H1 (cell line): Measurements from ENCODE around the gene TMEM255B. TPM values are rescaled to one million over a fixed set of nuclear protein-coding genes. Genes with fewer than 3 reads are reported as not detected.
"Not testable (repeated sequence)": the region's sequence is repeated elsewhere in the genome, so short reads cannot be mapped to it uniquely, and the experiment has no call there.

Experiments used
- CTCF ChIA-PET: fragments of 300-600 bp; sonication (Branson Sonifier 250); formaldehyde crosslinking; loops from one replicate; lab custom pipeline; 2021; ENCODE audit not compliant: partially characterized antibody; lab: Charles Lee
- POLR2A ChIA-PET: fragments of 300-600 bp; sonication (Branson Sonifier 250); formaldehyde crosslinking; loops from one replicate; lab custom pipeline; 2021; ENCODE audit warnings: inconsistent platforms; ENCODE audit not compliant: partially characterized antibody; lab: Charles Lee
- DNase-seq, 2 experiments: peaks; one replicate each; pipeline versions ENCODE4 v3.0.0 to v3.0.0-alpha.2; 2010 to 2022; ENCODE audit warnings: low spot score in 2 of 2, low read depth in 1 of 2, mixed read lengths in 1 of 2
- FAIRE-seq: peaks from 2 replicates; lab custom pipeline; 2011; peaks lifted over from hg19 to GRCh38; lab: Jason Lieb, UNC
- H2AFZ ChIP-seq: 2 replicates; pipeline ENCODE4 v1.8.1; 2012; ENCODE audit warnings: low read length, inconsistent platforms
- H2AK5ac ChIP-seq: 2 replicates; pipeline ENCODE4 v1.6.1; 2013; ENCODE audit warnings: low read depth, low read length
- H2BK120ac ChIP-seq: replicated peaks from 2 replicates; pipeline ENCODE3; 2013; ENCODE audit warnings: low read depth, low read length, inconsistent platforms
- H2BK12ac ChIP-seq: 2 replicates; pipeline ENCODE4 v1.6.1; 2013; ENCODE audit warnings: low read depth, low read length
- H2BK15ac ChIP-seq: 2 replicates; pipeline ENCODE4 v1.6.1; 2013; ENCODE audit warnings: low read length
- H2BK20ac ChIP-seq: 2 replicates; pipeline ENCODE4 v1.6.1; 2013; ENCODE audit warnings: low read length
- H2BK5ac ChIP-seq: 2 replicates; pipeline ENCODE4 v1.6.1; 2013; ENCODE audit warnings: low read depth, low read length
- H3K14ac ChIP-seq: 2 replicates; pipeline ENCODE4 v1.6.1; 2013; ENCODE audit warnings: inconsistent platforms; ENCODE audit not compliant: insufficient read length
- H3K18ac ChIP-seq: 2 replicates; pipeline ENCODE4 v1.6.1; 2013; ENCODE audit warnings: low read length; ENCODE audit errors: extremely low read depth
- H3K23ac ChIP-seq: 2 replicates; pipeline ENCODE4 v1.6.1; 2013; ENCODE audit warnings: inconsistent platforms; ENCODE audit not compliant: insufficient read length
- H3K23me2 ChIP-seq: 2 replicates; pipeline ENCODE4 v1.6.1; 2013; ENCODE audit warnings: low read depth, low read length
- H3K27ac ChIP-seq: 2 replicates; pipeline ENCODE4 v1.6.1; 2011; ENCODE audit warnings: low read depth, low read length, inconsistent platforms
- H3K27me3 ChIP-seq, 4 experiments: replicated peaks in 1 of 4; 1 replicate in 1 of 4; 2 replicates in 3 of 4; pipeline versions ENCODE4 v1.6.1 to v1.8.1; 2011 to 2013; ENCODE audit warnings: low read length in 3 of 4, mild to moderate bottlenecking in 3 of 4, inconsistent platforms in 2 of 4, mixed read lengths in 2 of 4, moderate library complexity in 1 of 4; ENCODE audit not compliant: control insufficient read depth in 3 of 4, insufficient read depth in 3 of 4; ENCODE audit errors: extremely low read depth in 1 of 4
- H3K36me3 ChIP-seq, 4 experiments: 2 replicates each; pipeline versions ENCODE4 v1.6.1 to v1.8.1; 2011 to 2013; ENCODE audit warnings: mild to moderate bottlenecking in 4 of 4, low read length in 3 of 4, moderate library complexity in 2 of 4, control low read depth in 1 of 4, inconsistent platforms in 1 of 4; ENCODE audit not compliant: insufficient read depth in 4 of 4, control insufficient read depth in 2 of 4
- H3K4ac ChIP-seq: replicated peaks from 2 replicates; pipeline ENCODE3; 2013; ENCODE audit warnings: low read length, low read depth, mixed read lengths, inconsistent platforms; ENCODE audit not compliant: insufficient read length
- H3K4me1 ChIP-seq, 4 experiments: replicated peaks in 1 of 4; 1 replicate in 1 of 4; 2 replicates in 3 of 4; pipeline versions ENCODE4 v1.6.1 to v1.8.1; 2011 to 2013; ENCODE audit warnings: low read length in 3 of 4, inconsistent platforms in 2 of 4, mixed read lengths in 1 of 4; ENCODE audit not compliant: insufficient read depth in 4 of 4, control insufficient read depth in 3 of 4
- H3K4me2 ChIP-seq, 2 experiments: 2 replicates each; pipeline versions ENCODE4 v1.6.1 to v1.8.1; 2011 to 2013; ENCODE audit warnings: low read depth in 2 of 2, low read length in 2 of 2, control low read depth in 1 of 2, inconsistent platforms in 1 of 2, mild to moderate bottlenecking in 1 of 2; ENCODE audit not compliant: insufficient read depth in 1 of 2
- H3K4me3 ChIP-seq, 4 experiments: fragments of 200-600, 300-600 bp in 1 of 4; sonication (generic), shearing (Covaris generic), sonication (Bioruptor Twin) in 1 of 4; 2 replicates each; pipeline versions ENCODE4 v1.5.1 to v1.8.1; 2011 to 2016; ENCODE audit warnings: low read length in 4 of 4, low read depth in 3 of 4, control low read depth in 2 of 4, inconsistent platforms in 2 of 4, mild to moderate bottlenecking in 2 of 4, mixed read lengths in 1 of 4, moderate library complexity in 1 of 4; ENCODE audit not compliant: insufficient read depth in 2 of 4; ENCODE audit errors: extremely low read depth in 1 of 4
- H3K56ac ChIP-seq: replicated peaks from 2 replicates; pipeline ENCODE3; 2013; ENCODE audit warnings: low read depth, mild to moderate bottlenecking, mixed read lengths, low read length, inconsistent platforms; ENCODE audit not compliant: insufficient read length
- H3K79me1 ChIP-seq: 2 replicates; pipeline ENCODE4 v1.6.1; 2013; ENCODE audit warnings: low read depth, low read length, control low read depth
- H3K79me2 ChIP-seq, 2 experiments: 2 replicates each; pipeline versions ENCODE4 v1.6.1 to v1.8.1; 2012 to 2013; ENCODE audit warnings: low read length in 2 of 2, mild to moderate bottlenecking in 2 of 2, inconsistent platforms in 1 of 2; ENCODE audit not compliant: insufficient read depth in 2 of 2, control insufficient read depth in 1 of 2
- H3K9ac ChIP-seq, 4 experiments: replicated peaks in 1 of 4; 1 replicate in 1 of 4; 2 replicates in 3 of 4; pipeline versions ENCODE4 v1.6.1 to v1.8.1; 2011 to 2013; ENCODE audit warnings: low read depth in 3 of 4, low read length in 3 of 4, control low read depth in 2 of 4, mild to moderate bottlenecking in 2 of 4, moderate library complexity in 2 of 4, inconsistent platforms in 1 of 4; ENCODE audit errors: extremely low read depth in 1 of 4
- H3K9me3 ChIP-seq, 2 experiments: 2 replicates each; pipeline versions ENCODE4 v1.6.1 to v1.8.1; 2012 to 2013; ENCODE audit warnings: mild to moderate bottlenecking in 2 of 2, moderate library complexity in 2 of 2, control low read depth in 1 of 2, inconsistent platforms in 1 of 2, low read depth in 1 of 2, low read length in 1 of 2, mixed read lengths in 1 of 2; ENCODE audit not compliant: insufficient read depth in 2 of 2
- H4K20me1 ChIP-seq, 2 experiments: replicated peaks in 1 of 2; 2 replicates each; pipeline versions ENCODE3 to v1.8.1; 2011 to 2013; ENCODE audit warnings: inconsistent platforms in 2 of 2, low read length in 2 of 2, mild to moderate bottlenecking in 1 of 2; ENCODE audit not compliant: insufficient read depth in 2 of 2, control insufficient read depth in 1 of 2
- H4K5ac ChIP-seq: 2 replicates; pipeline ENCODE4 v1.6.1; 2013; ENCODE audit warnings: low read length, low read depth, mixed read lengths, inconsistent platforms; ENCODE audit not compliant: insufficient read length
- H4K8ac ChIP-seq: 2 replicates; pipeline ENCODE4 v1.8.0; 2013; ENCODE audit warnings: mild to moderate bottlenecking, moderate library complexity, low read length, inconsistent platforms; ENCODE audit not compliant: insufficient read depth; ENCODE audit errors: extremely low read depth
- H4K91ac ChIP-seq: replicated peaks from 2 replicates; pipeline ENCODE3; 2013; ENCODE audit warnings: low read length, mixed read lengths, inconsistent platforms; ENCODE audit not compliant: insufficient read length
- CEBPB ChIP-seq: IDR thresholded peaks from 2 replicates; pipeline ENCODE4 v1.6.1; 2012; ENCODE audit warnings: low read depth, low read length
- CHD1 ChIP-seq: IDR thresholded peaks from 2 replicates; pipeline ENCODE4 v1.6.1; 2012; ENCODE audit warnings: low read depth, low read length, improper control_type of control experiment
- JUND ChIP-seq: IDR thresholded peaks from 2 replicates; pipeline ENCODE4 v1.6.1; 2011; ENCODE audit warnings: mild to moderate bottlenecking, improper control_type of control experiment, low read length
- POU5F1 ChIP-seq: IDR thresholded peaks from 2 replicates; pipeline ENCODE4 v1.6.1; 2011; ENCODE audit warnings: low read depth, mild to moderate bottlenecking, low read length, moderate library complexity
- RXRA ChIP-seq: IDR thresholded peaks from 2 replicates; pipeline ENCODE4 v1.6.1; 2011; ENCODE audit warnings: low read depth, mild to moderate bottlenecking, low read length, moderate library complexity; ENCODE audit not compliant: insufficient read depth
- SRF ChIP-seq: IDR thresholded peaks from 2 replicates; pipeline ENCODE4 v1.6.1; 2011; ENCODE audit warnings: mild to moderate bottlenecking, low read depth, low read length, moderate library complexity
- TAF7 ChIP-seq: optimal IDR thresholded peaks from 2 replicates; pipeline ENCODE3; 2011; ENCODE audit warnings: low read depth, mild to moderate bottlenecking, inconsistent platforms, low read length, moderate library complexity, borderline replicate concordance
- WGBS, 2 experiments: shearing (Covaris generic) in 1 of 2; methylation state at CpG; one replicate each; pipeline versions ENCODE4 v1.1.6 to v1.1.7; 2013 to 2015; ENCODE audit warnings: low lambda C conversion rate in 2 of 2, mixed read lengths in 2 of 2, inconsistent platforms in 1 of 2, low coverage in 1 of 2, missing lambda C conversion rate in 1 of 2; ENCODE audit not compliant: insufficient replicate concordance in 2 of 2, insufficient coverage in 1 of 2, insufficient read length in 1 of 2; ENCODE audit errors: extremely low coverage in 1 of 2, missing lambda C conversion rate in 1 of 2; 5-methylcytosine and 5-hydroxymethylcytosine counted together
- polyA plus RNA-seq, 7 experiments: library from polyadenylated mRNA; depleted of rRNA in 3 of 7; stranded (reverse) in 5 of 7; unstranded in 2 of 7; fragments of >200 nt in 5 of 7; fragments of 200-250 nt in 2 of 7; gene quantifications; 1 replicate in 5 of 7; 2 replicates in 1 of 7; 4 replicates in 1 of 7; pipeline versions ENCODE4 v1.2.1 to v1.2.3, GENCODE V29; 2011 to 2013; ENCODE audit warnings: missing spikeins in 2 of 7, mixed read lengths in 2 of 7
- total RNA-seq: library from RNA; stranded (reverse); fragmentation: NEBNext Ultra II Directional; extraction: Animal tissue kit (Norgen Biotek cat#: 25700); gene quantifications from 2 replicates; pipeline ENCODE4 v1.2.1, GENCODE V29; 2021

TMEM255B gene
- total and polyA plus RNA-seq, 2 of the 8 experiments (the other 6 are each of a cell fraction or from before 2014, with no cell fraction given), result 3.4 to 4.4 TPM

GRCh38 chr13:113833111-113833830 lies 74.2 kb downstream of the TMEM255B start (continued):
- TF ChIP-seq CHD1 (no peak), SRF (no peak), CEBPB (no peak), POU5F1 (no peak), RXRA (no peak), JUND (no peak), TAF7 (no peak)
- TF ChIP-seq, all 59 proteins: peak for 0

GRCh38 chr13:113834006-113834405 lies 75.0 kb downstream of the TMEM255B start:
- H3K9me3 ChIP-seq, H2BK5ac ChIP-seq, CTCF ChIA-PET, H2AFZ ChIP-seq, H3K27ac ChIP-seq, H2BK12ac ChIP-seq, POLR2A ChIA-PET, H3K14ac ChIP-seq, H3K18ac ChIP-seq, H4K20me1 ChIP-seq, H2BK15ac ChIP-seq, H3K79me2 ChIP-seq, H3K4ac ChIP-seq, DNase-seq, H3K79me1 ChIP-seq, H2BK20ac ChIP-seq, H3K27me3 ChIP-seq, H3K23ac ChIP-seq, H3K4me3 ChIP-seq, H3K56ac ChIP-seq, H4K5ac ChIP-seq, H3K4me2 ChIP-seq, H3K9ac ChIP-seq, FAIRE-seq, H2BK120ac ChIP-seq, H4K8ac ChIP-seq, H3K23me2 ChIP-seq, H4K91ac ChIP-seq, H2AK5ac ChIP-seq: not testable (repeated sequence)
- Histone ChIP-seq H3K36me3 (peaks cover 0 to 12% (median 1%) of the 10 kb centered on the region in 4 experiments; a peak in 4 of 8 replicates), H3K4me1 (peaks cover 0 to 20% (median 7%) of the 10 kb centered on the region in 4 experiments; a peak in 5 of 7 replicates)
- WGBS, 2 experiments, result 93% methylated on average over 16 of the region's 17 CpGs; no CpG with 5 or more reads in 1 of the 2 experiments
